Fibroblast of pulmonary artery (primary cell): ENCODE measurements around the gene PAXIP1.
"Not testable (repeated sequence)": the region's sequence is repeated elsewhere in the genome, so short reads cannot be mapped to it uniquely, and the experiment has no call there.

Source experiments
- DNase-seq: peaks from one replicate; pipeline ENCODE4 v3.0.0-alpha.2; 2010; ENCODE audit warnings: low read depth
- H3K4me3 ChIP-seq: replicated peaks from 2 replicates; pipeline ENCODE4 v1.5.1; 2011; ENCODE audit warnings: low read depth, mild to moderate bottlenecking, control low read depth, low read length, moderate library complexity
- TF ChIP-seq, protein P1 (sequence below): IDR thresholded peaks from 2 replicates; pipeline ENCODE4 v1.5.1; 2011; ENCODE audit warnings: mild to moderate bottlenecking, control low read depth, low read length, inconsistent platforms; ENCODE audit errors: missing control alignments

PAXIP1 gene

DNA sequence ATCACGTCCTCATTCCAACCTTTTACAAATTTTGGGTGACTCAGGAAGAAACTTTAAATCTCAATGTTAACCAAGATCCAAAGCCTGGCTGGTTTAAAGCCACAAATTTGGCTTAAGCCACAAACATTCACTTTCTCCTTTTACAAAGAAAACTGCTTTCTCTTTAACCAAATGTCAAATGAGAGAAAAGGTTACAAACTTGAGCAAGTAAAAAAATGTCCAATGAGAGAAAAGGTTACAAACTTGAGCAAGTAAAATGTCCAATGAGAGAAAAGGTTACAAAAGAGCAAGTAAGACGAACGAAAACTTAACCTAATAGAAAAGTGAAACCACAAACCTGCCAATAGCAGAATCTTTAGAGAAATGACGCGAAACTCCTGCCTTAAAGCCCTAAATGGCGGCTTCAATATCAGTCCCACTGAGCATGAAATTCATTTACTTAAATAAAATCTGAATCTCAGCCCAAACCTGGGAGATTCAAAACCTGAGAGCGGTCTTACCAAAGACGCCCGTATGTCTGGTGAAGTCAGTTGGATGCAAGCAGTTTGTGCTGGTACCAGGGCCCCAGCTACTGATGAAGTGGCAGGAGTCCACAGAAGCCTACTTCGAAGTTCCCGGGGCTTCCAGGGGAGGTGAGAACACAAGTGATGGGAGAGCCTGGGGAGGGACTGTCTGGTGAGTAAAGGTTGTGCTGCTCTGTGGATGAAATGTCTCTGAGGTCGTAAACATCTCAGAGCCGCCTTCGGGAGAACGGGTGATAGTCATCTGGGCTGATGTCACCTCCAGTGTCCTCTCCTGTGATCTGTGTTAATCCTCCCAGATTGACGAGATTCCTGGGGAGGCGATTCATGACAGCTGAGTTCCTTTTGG lies 74.6 kb downstream of the PAXIP1 start:
- TF ChIP-seq, protein P1, sequence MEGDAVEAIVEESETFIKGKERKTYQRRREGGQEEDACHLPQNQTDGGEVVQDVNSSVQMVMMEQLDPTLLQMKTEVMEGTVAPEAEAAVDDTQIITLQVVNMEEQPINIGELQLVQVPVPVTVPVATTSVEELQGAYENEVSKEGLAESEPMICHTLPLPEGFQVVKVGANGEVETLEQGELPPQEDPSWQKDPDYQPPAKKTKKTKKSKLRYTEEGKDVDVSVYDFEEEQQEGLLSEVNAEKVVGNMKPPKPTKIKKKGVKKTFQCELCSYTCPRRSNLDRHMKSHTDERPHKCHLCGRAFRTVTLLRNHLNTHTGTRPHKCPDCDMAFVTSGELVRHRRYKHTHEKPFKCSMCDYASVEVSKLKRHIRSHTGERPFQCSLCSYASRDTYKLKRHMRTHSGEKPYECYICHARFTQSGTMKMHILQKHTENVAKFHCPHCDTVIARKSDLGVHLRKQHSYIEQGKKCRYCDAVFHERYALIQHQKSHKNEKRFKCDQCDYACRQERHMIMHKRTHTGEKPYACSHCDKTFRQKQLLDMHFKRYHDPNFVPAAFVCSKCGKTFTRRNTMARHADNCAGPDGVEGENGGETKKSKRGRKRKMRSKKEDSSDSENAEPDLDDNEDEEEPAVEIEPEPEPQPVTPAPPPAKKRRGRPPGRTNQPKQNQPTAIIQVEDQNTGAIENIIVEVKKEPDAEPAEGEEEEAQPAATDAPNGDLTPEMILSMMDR = no peak
- H3K4me3 ChIP-seq = peak overlapping the region; percentile 76
- peak; percentile 97 for DNase-seq

GRCh38 chr7:154927624-154928125 lies 75.2 kb downstream of the PAXIP1 start:
- TF ChIP-seq, protein P1 = peak; percentile 61
- peak; percentile 95 for DNase-seq
- H3K4me3 ChIP-seq = peak overlapping the region; percentile 76

DNA sequence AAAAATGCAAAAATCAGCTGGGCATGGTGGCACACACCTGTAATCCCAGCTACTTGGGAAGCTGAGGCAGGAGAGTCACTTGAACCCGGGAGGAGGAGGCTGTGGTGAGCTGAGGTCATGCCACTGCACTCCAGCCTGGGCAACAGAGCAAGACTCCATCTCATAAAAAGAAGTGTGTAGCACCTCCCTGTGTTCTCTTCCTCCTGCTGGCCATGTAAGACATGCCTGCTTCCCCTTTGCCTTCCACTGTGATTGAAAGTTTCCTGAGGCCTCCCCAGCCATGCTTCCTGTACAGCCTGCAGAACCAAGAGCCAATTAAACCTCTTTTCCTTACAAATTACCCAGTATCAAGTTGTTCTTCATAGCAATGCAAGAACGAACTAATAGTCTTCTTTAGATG lies 80.5 kb downstream of the PAXIP1 start:
- not testable (repeated sequence) for H3K4me3 ChIP-seq, DNase-seq

- no peak for DNase-seq
- TF ChIP-seq, protein P1 = no peak
- H3K4me3 ChIP-seq = no peak overlapping the region
These were observed 83.3 kb downstream of the PAXIP1 start for GRCh38 chr7:154919344-154920225.

- TF ChIP-seq, protein P1 = no peak
- no peak for DNase-seq
- H3K4me3 ChIP-seq = no peak overlapping the region
These were observed 84.2 kb downstream of the PAXIP1 start for GRCh38 chr7:154918741-154919140.

- TF ChIP-seq, protein P1 = no peak
- no peak overlapping the region for H3K4me3 ChIP-seq
- no peak for DNase-seq
These were observed 84.7 kb downstream of the PAXIP1 start for GRCh38 chr7:154918266-154918665.

- no peak overlapping the region for H3K4me3 ChIP-seq
- DNase-seq = no peak
- TF ChIP-seq, protein P1 = no peak
These were observed 85.1 kb downstream of the PAXIP1 start for GRCh38 chr7:154917808-154918160.
